AG09319 (cell line): ENCODE results near the gene BUD13.

Experiments
- DNase-seq: peaks from one replicate; pipeline ENCODE4 v3.0.0-alpha.2; 2010; ENCODE audit warnings: low read depth; ENCODE audit errors: extremely low read depth
- TF ChIP-seq, protein P1 (sequence below): IDR thresholded peaks from 2 replicates; pipeline ENCODE4 v1.5.1; 2011; ENCODE audit warnings: low read depth, mild to moderate bottlenecking, inconsistent platforms, low read length, moderate library complexity

The BUD13 gene

GRCh38 chr11:116750070-116750718, 22.6 kb downstream of the BUD13 start:
- DNase-seq = no peak
- TF ChIP-seq, protein P1, sequence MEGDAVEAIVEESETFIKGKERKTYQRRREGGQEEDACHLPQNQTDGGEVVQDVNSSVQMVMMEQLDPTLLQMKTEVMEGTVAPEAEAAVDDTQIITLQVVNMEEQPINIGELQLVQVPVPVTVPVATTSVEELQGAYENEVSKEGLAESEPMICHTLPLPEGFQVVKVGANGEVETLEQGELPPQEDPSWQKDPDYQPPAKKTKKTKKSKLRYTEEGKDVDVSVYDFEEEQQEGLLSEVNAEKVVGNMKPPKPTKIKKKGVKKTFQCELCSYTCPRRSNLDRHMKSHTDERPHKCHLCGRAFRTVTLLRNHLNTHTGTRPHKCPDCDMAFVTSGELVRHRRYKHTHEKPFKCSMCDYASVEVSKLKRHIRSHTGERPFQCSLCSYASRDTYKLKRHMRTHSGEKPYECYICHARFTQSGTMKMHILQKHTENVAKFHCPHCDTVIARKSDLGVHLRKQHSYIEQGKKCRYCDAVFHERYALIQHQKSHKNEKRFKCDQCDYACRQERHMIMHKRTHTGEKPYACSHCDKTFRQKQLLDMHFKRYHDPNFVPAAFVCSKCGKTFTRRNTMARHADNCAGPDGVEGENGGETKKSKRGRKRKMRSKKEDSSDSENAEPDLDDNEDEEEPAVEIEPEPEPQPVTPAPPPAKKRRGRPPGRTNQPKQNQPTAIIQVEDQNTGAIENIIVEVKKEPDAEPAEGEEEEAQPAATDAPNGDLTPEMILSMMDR = no peak

GRCh38 chr11:116742104-116742503, 30.7 kb downstream of the BUD13 start:
- TF ChIP-seq, protein P1 = no peak
- no peak for DNase-seq

DNA sequence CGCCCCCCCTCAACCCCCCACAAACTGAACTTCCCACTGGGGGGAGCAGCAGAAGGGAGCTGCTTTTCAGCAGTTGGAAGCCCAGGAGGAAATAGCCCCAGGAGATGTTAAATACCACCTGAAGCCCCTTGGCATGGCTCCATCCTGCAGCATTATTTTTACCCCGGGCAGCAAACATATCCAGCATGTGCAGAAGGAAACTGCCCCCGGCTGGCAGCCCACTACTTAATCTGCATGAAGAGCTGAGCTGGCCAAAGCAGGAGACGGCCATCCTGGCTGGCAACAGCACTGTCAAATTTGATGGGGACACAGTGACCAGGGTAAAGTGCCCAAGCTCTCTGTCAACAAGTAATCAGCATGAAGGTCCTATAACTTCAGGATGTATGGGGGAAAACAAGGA, 32.0 kb downstream of the BUD13 start:
- TF ChIP-seq, protein P1 = no peak
- no peak for DNase-seq

DNA sequence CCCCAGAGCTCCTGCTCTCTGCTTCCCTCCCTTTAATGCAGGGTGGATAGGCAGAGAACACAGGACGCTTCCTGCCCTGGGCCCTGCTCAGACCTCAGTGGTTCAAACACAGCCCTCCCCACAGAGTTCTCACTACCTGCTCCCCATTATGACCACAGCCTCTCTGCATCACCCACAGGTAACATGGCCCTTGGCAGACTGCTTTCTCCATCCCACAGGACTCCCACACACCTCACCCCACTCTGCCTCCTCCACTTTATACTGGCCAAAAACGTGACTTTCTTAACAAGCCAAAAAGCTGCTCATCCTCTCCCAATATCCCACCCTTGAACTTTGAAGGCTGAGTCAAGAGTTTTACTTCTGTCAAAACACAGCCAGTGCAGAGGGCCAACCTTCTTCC, 33.8 kb downstream of the BUD13 start:
- TF ChIP-seq, protein P1 = no peak

GRCh38 chr11:116736763-116737162, 36.0 kb downstream of the BUD13 start:
- no peak for DNase-seq
- TF ChIP-seq, protein P1 = no peak

More for the DNA sequence above, 33.8 kb downstream of the BUD13 start:
- no peak for DNase-seq

DNA sequence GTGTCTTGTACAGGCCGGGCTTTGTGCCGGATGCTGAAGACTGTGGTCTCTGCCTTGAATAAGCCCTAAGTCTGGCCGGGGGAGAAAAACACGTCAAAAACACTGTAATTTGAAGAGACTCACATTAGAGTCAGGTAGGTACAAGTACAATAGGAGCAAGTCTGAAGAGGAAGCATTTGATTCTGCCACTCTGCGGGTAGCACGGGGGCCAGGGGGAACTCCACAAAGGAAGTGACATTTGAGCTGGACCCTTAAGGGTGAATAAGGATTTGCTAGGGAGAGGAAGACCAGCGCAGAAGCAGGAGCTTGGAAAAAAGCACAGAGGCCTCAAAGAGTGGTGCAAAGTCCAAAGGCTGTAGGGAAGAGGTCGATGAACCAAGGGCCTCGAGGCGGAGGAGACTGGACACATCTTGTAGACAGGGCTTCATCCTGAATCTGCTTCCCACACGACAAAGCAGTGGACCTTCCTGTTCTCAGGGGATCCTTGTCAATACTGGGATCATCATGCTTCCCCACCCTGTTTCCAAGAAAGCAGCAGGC, 38.7 kb downstream of the BUD13 start:
- TF ChIP-seq, protein P1 = no peak
- no peak for DNase-seq

DNA sequence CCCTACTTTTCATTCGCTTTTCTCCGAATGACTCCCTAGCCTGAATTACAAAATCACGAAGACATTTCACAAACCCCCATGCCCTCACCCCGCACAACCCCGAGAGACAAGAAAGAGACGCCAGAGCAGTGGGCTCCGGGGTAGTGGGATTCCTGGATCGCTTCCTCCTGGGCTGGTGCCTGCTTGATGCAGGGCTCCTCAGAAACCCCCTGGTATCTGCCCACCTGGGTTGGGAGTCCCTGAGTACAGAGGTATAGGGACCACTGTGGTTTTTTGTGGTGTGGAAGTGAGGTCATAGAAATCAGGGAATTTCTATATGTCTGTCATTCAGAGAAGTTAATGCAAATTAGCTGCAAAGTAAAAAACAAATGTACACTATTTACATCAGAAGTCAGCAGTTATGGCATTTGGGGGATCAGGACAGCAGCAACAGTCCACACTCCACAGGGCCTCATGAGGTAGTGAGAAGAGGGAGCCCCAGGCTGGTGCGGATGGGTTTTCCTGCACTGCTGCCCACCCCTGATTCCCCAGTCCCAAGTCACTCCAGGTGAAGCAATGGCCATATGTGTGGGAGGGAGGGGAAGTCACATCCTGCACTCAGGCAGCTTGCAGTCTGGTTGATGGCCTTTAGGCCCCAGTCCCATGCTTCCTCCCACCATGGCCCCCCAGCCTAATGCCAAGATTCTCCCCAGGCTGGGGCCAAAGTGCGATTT, 39.6 kb downstream of the BUD13 start:
- no peak for DNase-seq
- TF ChIP-seq, protein P1 = no peak
